ENCODE measurements around the gene SAMD8.
"Not testable (repeated sequence)": the region's sequence is repeated elsewhere in the genome, so short reads cannot be mapped to it uniquely, and the experiment has no call there.

The SAMD8 gene

DNA sequence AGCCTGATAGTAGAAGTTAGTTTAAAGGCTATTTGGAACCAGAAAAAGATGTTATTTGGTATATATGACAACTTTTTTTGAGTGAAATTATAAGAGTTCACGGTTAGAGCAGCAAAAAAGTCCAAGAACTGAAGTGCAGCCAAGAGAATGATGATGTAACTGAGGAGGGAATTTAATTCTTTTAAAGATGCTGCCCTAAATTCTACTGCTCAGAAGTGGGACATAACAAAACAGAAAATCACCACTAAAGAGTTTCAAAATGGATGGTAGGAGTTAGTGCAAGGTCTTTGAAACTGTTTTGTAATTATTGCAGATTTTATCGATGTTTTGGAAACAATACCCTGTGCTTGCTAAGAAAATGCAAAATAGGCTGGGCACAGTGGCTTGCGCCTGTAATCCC lies 6.5 kb downstream of the SAMD8 start:
- no peak for DNase-seq (ENCODE audit: low read depth)
- TF ChIP-seq, protein P1, sequence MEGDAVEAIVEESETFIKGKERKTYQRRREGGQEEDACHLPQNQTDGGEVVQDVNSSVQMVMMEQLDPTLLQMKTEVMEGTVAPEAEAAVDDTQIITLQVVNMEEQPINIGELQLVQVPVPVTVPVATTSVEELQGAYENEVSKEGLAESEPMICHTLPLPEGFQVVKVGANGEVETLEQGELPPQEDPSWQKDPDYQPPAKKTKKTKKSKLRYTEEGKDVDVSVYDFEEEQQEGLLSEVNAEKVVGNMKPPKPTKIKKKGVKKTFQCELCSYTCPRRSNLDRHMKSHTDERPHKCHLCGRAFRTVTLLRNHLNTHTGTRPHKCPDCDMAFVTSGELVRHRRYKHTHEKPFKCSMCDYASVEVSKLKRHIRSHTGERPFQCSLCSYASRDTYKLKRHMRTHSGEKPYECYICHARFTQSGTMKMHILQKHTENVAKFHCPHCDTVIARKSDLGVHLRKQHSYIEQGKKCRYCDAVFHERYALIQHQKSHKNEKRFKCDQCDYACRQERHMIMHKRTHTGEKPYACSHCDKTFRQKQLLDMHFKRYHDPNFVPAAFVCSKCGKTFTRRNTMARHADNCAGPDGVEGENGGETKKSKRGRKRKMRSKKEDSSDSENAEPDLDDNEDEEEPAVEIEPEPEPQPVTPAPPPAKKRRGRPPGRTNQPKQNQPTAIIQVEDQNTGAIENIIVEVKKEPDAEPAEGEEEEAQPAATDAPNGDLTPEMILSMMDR (IDR thresholded peaks at IDR 0.05; ENCODE audit: low read depth, low read length): no peak
- TF ChIP-seq POLR2A (IDR thresholded peaks at IDR 0.05; ENCODE audit: extremely low read depth, insufficient read length): no peak
- TF ChIP-seq MYC (IDR thresholded peaks at IDR 0.05; ENCODE audit: low read depth, low read length): no peak
- H3K4me3 ChIP-seq (ENCODE audit: low read depth, low read length): no peak overlapping the region

GRCh38 chr10:75119444-75120066 lies 8.1 kb downstream of the SAMD8 start:
- H3K4me3 ChIP-seq (ENCODE audit: low read depth, low read length): not testable (repeated sequence)

DNA sequence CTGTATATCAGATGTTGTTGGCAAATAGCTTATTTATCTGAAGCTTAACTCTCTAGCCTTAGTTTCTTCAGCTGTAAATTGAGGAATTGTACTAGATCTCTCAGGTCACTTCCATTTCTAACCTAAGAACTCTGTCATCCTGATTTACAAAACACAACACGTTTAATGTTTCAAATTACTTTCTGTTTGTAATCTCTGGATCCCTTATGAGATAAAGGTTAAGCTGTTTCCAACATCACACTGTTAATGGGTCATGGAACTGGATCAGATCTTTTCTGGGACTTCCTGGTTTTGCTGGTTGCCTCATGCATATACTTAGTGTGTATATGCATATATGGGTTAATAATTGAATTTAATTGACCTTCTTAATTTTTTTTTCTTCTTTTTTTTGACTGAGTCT lies 9.9 kb downstream of the SAMD8 start:
- no peak for TF ChIP-seq MAX (IDR thresholded peaks at IDR 0.05; ENCODE audit: low read depth, low read length)
- no peak for TF ChIP-seq POLR2A (IDR thresholded peaks at IDR 0.05; ENCODE audit: extremely low read depth, insufficient read length)
- TF ChIP-seq, protein P1 (IDR thresholded peaks at IDR 0.05; ENCODE audit: low read depth, low read length): no peak
- TF ChIP-seq MYC (IDR thresholded peaks at IDR 0.05; ENCODE audit: low read depth, low read length): no peak
- DNase-seq (ENCODE audit: low read depth): no peak
- no peak overlapping the region for H3K4me3 ChIP-seq (ENCODE audit: low read depth, low read length)

More at GRCh38 chr10:75119444-75120066, 8.1 kb downstream of the SAMD8 start:
- not testable (repeated sequence) for DNase-seq (ENCODE audit: low read depth)

- TF ChIP-seq MAX (IDR thresholded peaks at IDR 0.05; ENCODE audit: low read depth, low read length): no peak
- no peak for TF ChIP-seq POLR2A (IDR thresholded peaks at IDR 0.05; ENCODE audit: extremely low read depth, insufficient read length)
- TF ChIP-seq, protein P1 (IDR thresholded peaks at IDR 0.05; ENCODE audit: low read depth, low read length): no peak
- TF ChIP-seq MYC (IDR thresholded peaks at IDR 0.05; ENCODE audit: low read depth, low read length): no peak
- no peak overlapping the region for H3K4me3 ChIP-seq (ENCODE audit: low read depth, low read length)
Measured at GRCh38 chr10:75122505-75122904, 11.0 kb downstream of the SAMD8 start.

DNA sequence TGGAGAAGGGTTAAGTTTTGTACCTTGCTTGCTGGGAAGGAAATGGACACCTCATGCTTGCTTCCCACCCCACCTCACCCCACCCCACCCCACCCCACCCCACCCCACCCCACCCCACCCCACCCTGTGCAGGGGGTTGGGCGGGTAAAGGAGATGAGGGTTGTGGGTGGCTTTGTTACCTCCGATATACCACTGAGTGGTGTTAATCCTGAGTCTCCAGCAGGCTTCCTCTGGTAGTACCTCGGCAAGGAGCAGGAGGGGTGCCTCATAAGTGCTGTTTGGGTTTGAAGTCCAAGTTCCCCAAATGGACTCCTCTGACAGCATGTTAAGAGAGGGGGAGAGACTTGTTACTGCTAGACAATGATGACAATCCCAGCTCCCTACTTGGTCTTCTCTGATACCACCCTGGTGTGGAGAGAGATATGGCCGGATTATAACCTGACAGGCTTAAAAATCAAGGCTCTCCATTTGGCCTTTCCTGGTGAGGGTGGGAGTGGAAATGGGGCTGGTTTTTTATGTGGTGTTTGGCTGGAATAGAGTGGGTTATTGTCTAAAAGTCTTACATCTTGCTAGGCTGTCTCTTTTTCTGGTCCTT lies 11.7 kb downstream of the SAMD8 start:
- no peak for TF ChIP-seq MYC (IDR thresholded peaks at IDR 0.05; ENCODE audit: low read depth, low read length)
- TF ChIP-seq, protein P1 (IDR thresholded peaks at IDR 0.05; ENCODE audit: low read depth, low read length): no peak
- no peak for TF ChIP-seq MAX (IDR thresholded peaks at IDR 0.05; ENCODE audit: low read depth, low read length)
- TF ChIP-seq POLR2A (IDR thresholded peaks at IDR 0.05; ENCODE audit: extremely low read depth, insufficient read length): no peak
- no peak for DNase-seq (ENCODE audit: low read depth)
- no peak overlapping the region for H3K4me3 ChIP-seq (ENCODE audit: low read depth, low read length)

More at GRCh38 chr10:75122505-75122904, 11.0 kb downstream of the SAMD8 start:
- no peak for DNase-seq (ENCODE audit: low read depth)

DNA sequence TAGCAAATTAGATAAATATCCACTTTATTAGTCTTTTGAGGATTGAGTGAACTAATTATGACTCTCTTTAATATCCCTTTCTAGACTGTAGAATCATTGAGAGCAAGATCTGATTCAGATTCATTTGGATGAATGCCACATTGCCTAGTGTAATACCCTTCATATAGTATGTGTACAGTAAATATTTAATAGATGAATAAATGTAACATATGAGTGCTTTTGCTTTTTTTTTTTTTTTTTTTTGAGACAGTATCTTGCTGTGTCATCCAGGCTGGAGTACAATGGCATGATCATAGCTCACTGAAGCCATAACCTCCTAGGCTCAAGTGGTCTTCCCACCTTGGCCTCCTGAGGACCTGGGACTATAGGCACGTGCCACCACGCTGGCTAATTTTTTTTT lies 14.8 kb downstream of the SAMD8 start:
- no peak for TF ChIP-seq POLR2A (IDR thresholded peaks at IDR 0.05; ENCODE audit: extremely low read depth, insufficient read length)
- no peak for TF ChIP-seq MAX (IDR thresholded peaks at IDR 0.05; ENCODE audit: low read depth, low read length)
- TF ChIP-seq, protein P1 (IDR thresholded peaks at IDR 0.05; ENCODE audit: low read depth, low read length): no peak
- TF ChIP-seq MYC (IDR thresholded peaks at IDR 0.05; ENCODE audit: low read depth, low read length): no peak
- DNase-seq (ENCODE audit: low read depth): no peak
- H3K4me3 ChIP-seq (ENCODE audit: low read depth, low read length): no peak overlapping the region
